CD14-positive monocyte (primary cell): Measurements from ENCODE around the gene SOHLH1. TPM values are rescaled to one million over a fixed set of nuclear protein-coding genes. Genes with fewer than 3 reads are reported as not detected.
A peak's percentile ranks its signal among the peaks of the same experiment; 100 is the strongest.

Source experiments
- DNase-seq, 3 donors: peaks; one replicate each; pipeline ENCODE4 v3.0.0-alpha.2; 2011 to 2022
- H2AFZ ChIP-seq: 2 replicates; pipeline ENCODE4 v1.6.0; 2012; ENCODE audit warnings: mild to moderate bottlenecking, low read depth, low read length, inconsistent platforms; ENCODE audit not compliant: insufficient read depth, poor library complexity, severe bottlenecking
- H3K27ac ChIP-seq, 2 donors: 1 replicate in 1 of 2; 2 replicates in 1 of 2; pipeline ENCODE4 v1.5.1; 2012 to 2013; ENCODE audit warnings: low read length in 2 of 2, control low read depth in 1 of 2, inconsistent platforms in 1 of 2, low read depth in 1 of 2, mild to moderate bottlenecking in 1 of 2
- H3K27me3 ChIP-seq, 2 donors: one replicate each; pipeline versions ENCODE4 v1.6.0 to v1.6.1; 2011 to 2013; ENCODE audit warnings: low read length in 2 of 2; ENCODE audit not compliant: control insufficient read depth in 2 of 2, insufficient read depth in 2 of 2
- H3K36me3 ChIP-seq, 2 donors: replicated peaks in 1 of 2; 1 replicate in 1 of 2; 2 replicates in 1 of 2; pipeline versions ENCODE4 v1.5.1 to v1.6.1; 2012 to 2013; ENCODE audit warnings: low read length in 2 of 2, control low read depth in 1 of 2, inconsistent platforms in 1 of 2, mild to moderate bottlenecking in 1 of 2; ENCODE audit not compliant: insufficient read depth in 2 of 2, control insufficient read depth in 1 of 2
- H3K4me1 ChIP-seq, 2 donors: 1 replicate in 1 of 2; 2 replicates in 1 of 2; pipeline versions ENCODE4 v1.5.1 to v1.6.1; 2012 to 2013; ENCODE audit warnings: low read length in 2 of 2, control low read depth in 1 of 2, inconsistent platforms in 1 of 2, mild to moderate bottlenecking in 1 of 2, moderate library complexity in 1 of 2; ENCODE audit not compliant: insufficient read depth in 2 of 2, control insufficient read depth in 1 of 2
- H3K4me2 ChIP-seq: replicated peaks from 2 replicates; pipeline ENCODE3; 2012; ENCODE audit warnings: low read length, moderate library complexity, mild to moderate bottlenecking; ENCODE audit not compliant: poor library complexity, severe bottlenecking; ENCODE audit errors: extremely low read depth
- H3K4me3 ChIP-seq, 3 experiments: fragments of 200-600 bp in 1 of 3; sonication (generic) in 1 of 3; replicated peaks in 1 of 3; 1 replicate in 2 of 3; 2 replicates in 1 of 3; pipeline ENCODE4 v1.5.1; 2011 to 2013; ENCODE audit warnings: low read length in 3 of 3, mild to moderate bottlenecking in 3 of 3, control low read depth in 2 of 3, low read depth in 2 of 3, inconsistent platforms in 1 of 3, moderate library complexity in 1 of 3
- H3K79me2 ChIP-seq: 2 replicates; pipeline ENCODE4 v1.6.0; 2012; ENCODE audit warnings: mild to moderate bottlenecking, control low read depth, inconsistent platforms, low read length, moderate library complexity; ENCODE audit not compliant: insufficient read depth
- H3K9ac ChIP-seq: 2 replicates; pipeline ENCODE4 v1.6.0; 2017; ENCODE audit warnings: low read length, mild to moderate bottlenecking; ENCODE audit not compliant: insufficient read depth, poor library complexity, severe bottlenecking
- H3K9me3 ChIP-seq, 2 donors: replicated peaks in 1 of 2; 1 replicate in 1 of 2; 2 replicates in 1 of 2; pipeline versions ENCODE4 v1.5.1 to v1.6.1; 2012 to 2013; ENCODE audit warnings: low read length in 2 of 2, control low read depth in 1 of 2; ENCODE audit not compliant: control insufficient read depth in 1 of 2, insufficient read depth in 1 of 2
- H4K20me1 ChIP-seq: 2 replicates; pipeline ENCODE4 v1.6.0; 2012; ENCODE audit warnings: mild to moderate bottlenecking, low read length, control low read depth, moderate library complexity; ENCODE audit not compliant: insufficient read depth
- H3K27ac Mint-ChIP-seq, 7 donors: one replicate each; pipeline ENCODE4 v1.8.0; 2020; ENCODE audit warnings: mild to moderate bottlenecking in 7 of 7, mixed read lengths in 7 of 7, moderate library complexity in 6 of 7, inconsistent platforms in 2 of 7
- H3K27me3 Mint-ChIP-seq, 3 donors: one replicate each; pipeline ENCODE4 v1.8.0; 2021 to 2022; ENCODE audit warnings: low read depth in 3 of 3, mild to moderate bottlenecking in 3 of 3, mixed read lengths in 3 of 3, moderate library complexity in 3 of 3, inconsistent platforms in 1 of 3
- H3K36me3 Mint-ChIP-seq, 2 donors: one replicate each; pipeline ENCODE4 v1.8.0; 2020; ENCODE audit warnings: mixed read lengths in 2 of 2, inconsistent platforms in 1 of 2, mild to moderate bottlenecking in 1 of 2
- H3K4me1 Mint-ChIP-seq: one replicate; pipeline ENCODE4 v1.8.0; 2020; ENCODE audit warnings: mild to moderate bottlenecking, mixed read lengths
- H3K4me3 Mint-ChIP-seq, 2 donors: one replicate each; pipeline ENCODE4 v1.8.0; 2020; ENCODE audit warnings: mild to moderate bottlenecking in 2 of 2, mixed read lengths in 2 of 2, moderate library complexity in 1 of 2
- H3K9me3 Mint-ChIP-seq, 7 donors: one replicate each; pipeline ENCODE4 v1.8.0; 2020 to 2022; ENCODE audit warnings: mixed read lengths in 7 of 7, mild to moderate bottlenecking in 6 of 7, moderate library complexity in 6 of 7, inconsistent platforms in 2 of 7
- WGBS: methylation state at CpG from one replicate; pipeline ENCODE4 v1.1.5; 2013; ENCODE audit warnings: missing lambda C conversion rate; ENCODE audit not compliant: insufficient coverage; 5-methylcytosine and 5-hydroxymethylcytosine counted together
- intact Hi-C, 2 donors: fragments of 100-400 bp; cut with micrococcal nuclease; formaldehyde crosslinking; loops; one replicate each; pipeline versions ENCODE4 v1.15.0 to v1.15.1; 2023
- polyA plus RNA-seq, 3 donors: library from polyadenylated mRNA; depleted of rRNA in 1 of 3; unstranded in 2 of 3; stranded (reverse) in 1 of 3; fragments of 300-500 nt in 2 of 3; fragments of >200 nt in 1 of 3; fragmentation: Illumina TruSeq in 2 of 3; gene quantifications; 1 replicate in 2 of 3; 2 replicates in 1 of 3; pipeline ENCODE4 v1.2.3, GENCODE V29; 2012 to 2021
- TF ChIP-seq, protein P1 (sequence below): fragments of 200-600 bp; IDR thresholded peaks from one replicate; pipeline ENCODE4 v1.8.0; 2022; ENCODE audit warnings: antibody characterized with exemption, mild to moderate bottlenecking

Gene SOHLH1
- polyA plus RNA-seq, 3 donors: not detected

DNA sequence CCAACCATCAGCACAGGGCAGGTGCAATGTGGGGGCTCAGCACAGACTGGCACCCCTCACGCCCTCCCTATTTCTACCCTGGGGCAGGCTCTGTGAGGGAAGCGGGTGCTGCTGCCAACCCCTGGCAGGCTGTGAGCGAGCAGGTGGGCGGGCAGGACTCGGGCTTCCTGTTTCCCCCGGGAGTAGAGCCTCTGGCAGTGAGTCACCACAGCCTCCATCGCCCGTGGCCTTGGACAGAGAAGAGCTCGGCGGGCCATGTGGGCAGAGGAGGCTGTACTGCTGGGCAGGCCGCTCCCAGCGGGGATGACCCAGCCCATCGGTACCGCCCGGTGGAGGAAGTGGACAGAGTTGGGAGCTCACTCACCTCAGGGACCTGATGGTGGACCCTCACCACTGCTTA lies 19.3 kb upstream of the SOHLH1 start:
- Mint-ChIP-seq H3K36me3 (no peaks in the 10 kb centered on the region), H3K4me3 (no peak overlapping the region), H3K4me1 (no peaks in the 10 kb centered on the region), H3K9me3 (peaks cover 0 to 7% (median 0%) of the 10 kb centered on the region in 7 donors), H3K27me3 (peaks cover 22 to 27% (median 23%) of the 10 kb centered on the region in 3 donors), H3K27ac (peak overlapping the region in 1 of 7 donors; percentile 13)
- DNase-seq: no peak
- no peaks in the 10 kb centered on the region for H3K9me3 ChIP-seq
- H3K4me2 ChIP-seq: no peak overlapping the region
- TF ChIP-seq, protein P1, sequence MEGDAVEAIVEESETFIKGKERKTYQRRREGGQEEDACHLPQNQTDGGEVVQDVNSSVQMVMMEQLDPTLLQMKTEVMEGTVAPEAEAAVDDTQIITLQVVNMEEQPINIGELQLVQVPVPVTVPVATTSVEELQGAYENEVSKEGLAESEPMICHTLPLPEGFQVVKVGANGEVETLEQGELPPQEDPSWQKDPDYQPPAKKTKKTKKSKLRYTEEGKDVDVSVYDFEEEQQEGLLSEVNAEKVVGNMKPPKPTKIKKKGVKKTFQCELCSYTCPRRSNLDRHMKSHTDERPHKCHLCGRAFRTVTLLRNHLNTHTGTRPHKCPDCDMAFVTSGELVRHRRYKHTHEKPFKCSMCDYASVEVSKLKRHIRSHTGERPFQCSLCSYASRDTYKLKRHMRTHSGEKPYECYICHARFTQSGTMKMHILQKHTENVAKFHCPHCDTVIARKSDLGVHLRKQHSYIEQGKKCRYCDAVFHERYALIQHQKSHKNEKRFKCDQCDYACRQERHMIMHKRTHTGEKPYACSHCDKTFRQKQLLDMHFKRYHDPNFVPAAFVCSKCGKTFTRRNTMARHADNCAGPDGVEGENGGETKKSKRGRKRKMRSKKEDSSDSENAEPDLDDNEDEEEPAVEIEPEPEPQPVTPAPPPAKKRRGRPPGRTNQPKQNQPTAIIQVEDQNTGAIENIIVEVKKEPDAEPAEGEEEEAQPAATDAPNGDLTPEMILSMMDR: no peak
- H3K4me3 ChIP-seq: no peak overlapping the region
- peaks cover 2 to 21% of the 10 kb centered on the region in 2 donors for H3K27me3 ChIP-seq
- no peaks in the 10 kb centered on the region for H3K4me1 ChIP-seq
- no peaks in the 10 kb centered on the region for H3K36me3 ChIP-seq
- H4K20me1 ChIP-seq: no peaks in the 10 kb centered on the region
- WGBS: 61% methylated on average over 14 of the region's 15 CpGs
- H3K9ac ChIP-seq: no peak overlapping the region
- H3K79me2 ChIP-seq: no peaks in the 10 kb centered on the region
- H2AFZ ChIP-seq: no peak overlapping the region
- intact Hi-C loops: no loop called here
- no peak overlapping the region for H3K27ac ChIP-seq

DNA sequence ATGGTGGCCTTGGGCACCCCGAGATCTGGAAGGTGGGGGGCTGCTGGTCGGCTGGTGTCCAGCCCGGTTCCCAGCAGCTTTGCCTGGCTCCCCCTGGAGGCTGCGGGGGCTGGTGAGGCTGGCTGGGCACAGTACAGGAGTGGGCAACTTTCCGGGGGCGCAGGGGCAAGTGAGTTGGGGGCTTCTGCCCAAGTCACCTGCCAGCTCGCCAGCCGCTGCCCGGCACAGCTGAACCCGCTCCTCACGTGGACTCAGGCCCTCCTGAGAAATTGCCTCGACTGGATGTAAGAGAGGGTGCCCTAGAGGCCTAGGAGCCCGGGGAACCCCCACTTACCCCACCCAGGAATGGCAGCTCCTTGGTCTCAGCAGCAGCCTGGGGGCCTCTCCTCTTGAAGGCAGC lies 18.1 kb upstream of the SOHLH1 start:
- H3K4me1 Mint-ChIP-seq: no peaks in the 10 kb centered on the region
- Histone ChIP-seq H3K4me1 (no peaks in the 10 kb centered on the region), H2AFZ (no peak overlapping the region), H3K27ac (no peak overlapping the region), H3K4me2 (no peak overlapping the region), H3K27me3 (peaks cover 2 to 29% of the 10 kb centered on the region in 2 donors), H4K20me1 (no peaks in the 10 kb centered on the region), H3K4me3 (no peak overlapping the region), H3K36me3 (no peaks in the 10 kb centered on the region), H3K9ac (no peak overlapping the region), H3K79me2 (no peaks in the 10 kb centered on the region), H3K9me3 (no peaks in the 10 kb centered on the region)
- peaks cover 0 to 7% (median 0%) of the 10 kb centered on the region in 7 donors for H3K9me3 Mint-ChIP-seq
- peaks cover 27 to 39% (median 34%) of the 10 kb centered on the region in 3 donors for H3K27me3 Mint-ChIP-seq
- no peak overlapping the region for H3K4me3 Mint-ChIP-seq
- WGBS: 92% methylated on average over 8 of the region's 13 CpGs
- no peaks in the 10 kb centered on the region for H3K36me3 Mint-ChIP-seq
- DNase-seq: no peak
- no peak overlapping the region for H3K27ac Mint-ChIP-seq
- TF ChIP-seq, protein P1: no peak
- intact Hi-C loops: no loop called here
